HEK293 (cell line): ENCODE data around the gene HSPB2.
A peak's percentile ranks its signal among the peaks of the same experiment; 100 is the strongest.

Experiments
- CTCF ChIA-PET: fragments of 350-600 bp; formaldehyde crosslinking; extraction: SDS; loops from one replicate; lab custom pipeline; 2021; ENCODE audit warnings: antibody characterized with exemption; lab: Yijun Ruan, JAX
- POLR2A ChIA-PET: fragments of 300-600 bp; formaldehyde crosslinking; extraction: SDS; loops from one replicate; lab custom pipeline; 2020; ENCODE audit warnings: antibody characterized with exemption, inconsistent platforms; lab: Yijun Ruan, JAX
- H3K27ac ChIP-seq: fragments of 200-500 bp; sonication (Bioruptor generic); 2 replicates; pipeline ENCODE4 v1.5.1; 2014; ENCODE audit warnings: low read depth, low read length, control low read depth, inconsistent platforms; ENCODE audit errors: extremely low read depth
- H3K36me3 ChIP-seq, 2 experiments: fragments of 200-500 bp in 1 of 2; sonication (Bioruptor generic) in 1 of 2; 1 replicate in 1 of 2; 2 replicates in 1 of 2; pipeline ENCODE4 v1.5.1; 2014 to 2017; ENCODE audit warnings: inconsistent platforms in 2 of 2, low read length in 2 of 2; ENCODE audit not compliant: control insufficient read depth in 2 of 2, insufficient read depth in 1 of 2
- H3K4me1 ChIP-seq: fragments of 200-500 bp; sonication (Bioruptor generic); 2 replicates; pipeline ENCODE4 v1.5.1; 2014; ENCODE audit warnings: mild to moderate bottlenecking, low read length, inconsistent platforms; ENCODE audit not compliant: control insufficient read depth, insufficient read depth
- H3K4me3 ChIP-seq: 2 replicates; pipeline ENCODE4 v1.5.1; 2011; ENCODE audit warnings: low read depth, mild to moderate bottlenecking, control low read depth, low read length, moderate library complexity
- H3K9me3 ChIP-seq: fragments of 200-500 bp; sonication (Bioruptor generic); 2 replicates; pipeline ENCODE4 v1.5.1; 2014; ENCODE audit warnings: low read depth, low read length, inconsistent platforms; ENCODE audit not compliant: control insufficient read depth, insufficient read depth
- GLI2 ChIP-seq: fragments of 450-650 bp; formaldehyde crosslinking; IDR thresholded peaks from 2 replicates; pipeline ENCODE4; 2017; ENCODE audit warnings: missing biosample characterization, missing genetic modification characterization, low read depth, borderline replicate concordance
- OSR2 ChIP-seq: fragments of 450-650 bp; formaldehyde crosslinking; IDR thresholded peaks from 2 replicates; pipeline ENCODE4 v1.5.1; 2016; ENCODE audit warnings: missing biosample characterization, missing genetic modification characterization
- PRDM10 ChIP-seq: fragments of 450-650 bp; formaldehyde crosslinking; IDR thresholded peaks from 2 replicates; pipeline ENCODE4 v1.5.1; 2016; ENCODE audit warnings: missing biosample characterization, missing genetic modification characterization
- PRDM4 ChIP-seq: fragments of 450-650 bp; formaldehyde crosslinking; IDR thresholded peaks from 2 replicates; pipeline ENCODE4 v1.5.1; 2017; ENCODE audit warnings: missing biosample characterization, missing genetic modification characterization
- REPIN1 ChIP-seq: fragments of 450-650 bp; formaldehyde crosslinking; IDR thresholded peaks from 2 replicates; pipeline ENCODE4 v1.5.1; 2017; ENCODE audit warnings: missing biosample characterization, missing genetic modification characterization, low read depth
- ZBTB6 ChIP-seq: fragments of 450-650 bp; formaldehyde crosslinking; IDR thresholded peaks from 2 replicates; pipeline ENCODE4 v1.5.1; 2017; ENCODE audit warnings: missing biosample characterization, missing genetic modification characterization
- ZFHX2 ChIP-seq: fragments of 450-650 bp; formaldehyde crosslinking; conservative IDR thresholded peaks from 2 replicates; pipeline ENCODE4 v1.5.1; 2016; ENCODE audit warnings: missing biosample characterization, missing genetic modification characterization
- ZNF148 ChIP-seq: fragments of 450-650 bp; formaldehyde crosslinking; IDR thresholded peaks from 2 replicates; pipeline ENCODE4 v1.5.0; 2017; ENCODE audit warnings: missing biosample characterization, missing genetic modification characterization, borderline replicate concordance
- ZNF169 ChIP-seq: fragments of 450-650 bp; formaldehyde crosslinking; IDR thresholded peaks from 2 replicates; pipeline ENCODE4 v1.5.1; 2016; ENCODE audit warnings: missing biosample characterization, missing genetic modification characterization
- ZNF18 ChIP-seq: fragments of 450-650 bp; formaldehyde crosslinking; IDR thresholded peaks from 2 replicates; pipeline ENCODE4 v1.5.1; 2016; ENCODE audit warnings: missing biosample characterization, missing genetic modification characterization
- ZNF600 ChIP-seq: fragments of 450-650 bp; formaldehyde crosslinking; IDR thresholded peaks from 2 replicates; pipeline ENCODE4 v1.5.1; 2016; ENCODE audit warnings: missing biosample characterization, missing genetic modification characterization
- ZNF701 ChIP-seq: fragments of 450-650 bp; formaldehyde crosslinking; IDR thresholded peaks from 2 replicates; pipeline ENCODE4 v1.5.1; 2016; ENCODE audit warnings: missing biosample characterization, missing genetic modification characterization
- ZNF776 ChIP-seq: fragments of 450-650 bp; formaldehyde crosslinking; IDR thresholded peaks from 2 replicates; pipeline ENCODE4 v1.5.0; 2017; ENCODE audit warnings: missing biosample characterization, missing genetic modification characterization, borderline replicate concordance
- ZNF792 ChIP-seq: fragments of 450-650 bp; formaldehyde crosslinking; IDR thresholded peaks from 2 replicates; pipeline ENCODE4 v1.5.1; 2016; ENCODE audit warnings: missing biosample characterization, missing genetic modification characterization

Gene HSPB2

GRCh38 chr11:111937461-111937769 lies 24.9 kb downstream of the HSPB2 start (continued):
- TF ChIP-seq ZBTB6 (no peak), GLI2 (tag by site-specific recombination) (no peak), ZNF169 (no peak), PRDM4 (tag by site-specific recombination) (no peak), REPIN1 (no peak), ZNF701 (no peak), ZFHX2 (tag by site-specific recombination) (0 out of 2 replicates have a peak, but pooled peaks have one; percentile 10), ZNF776 (tag by site-specific recombination) (no peak), ZNF18 (tag by site-specific recombination) (no peak), OSR2 (tag by site-specific recombination) (no peak)

GRCh38 chr11:111937844-111938243 lies 25.3 kb downstream of the HSPB2 start:
- ChIA-PET CTCF (interaction anchor here (0.8 to 3.3 kb wide), 5 partner anchors 7 to 510 kb away, joined by 3 to 24 read pairs (median 3); partner anchors contain the start of gene ALG9), POLR2A (interaction anchor here (0.8 to 2.5 kb wide), 4 partner anchors 11 to 40 kb away, joined by 3 to 15 read pairs (median 4); no protein-coding TSS in a partner anchor)
- Histone ChIP-seq H3K9me3 (no peaks in the 10 kb centered on the region), H3K27ac (no peak overlapping the region), H3K4me3 (no peak overlapping the region), H3K36me3 (no peaks in the 10 kb centered on the region), H3K4me1 (peaks cover 2% of the 10 kb centered on the region; the same call in 1 of the 2 replicates)
- no peak for TF ChIP-seq ZNF148 (tag by site-specific recombination)

GRCh38 chr11:111938687-111939160 lies 26.2 kb downstream of the HSPB2 start:
- Histone ChIP-seq H3K36me3 (no peaks in the 10 kb centered on the region), H3K4me1 (peaks cover 2% of the 10 kb centered on the region; the same call in 1 of the 2 replicates), H3K27ac (no peak overlapping the region), H3K9me3 (no peaks in the 10 kb centered on the region), H3K4me3 (no peak overlapping the region)
- POLR2A ChIA-PET = interaction anchor here (1.2 to 2.5 kb wide), 2 partner anchors 12 to 40 kb away, joined by 3 to 15 read pairs; no protein-coding TSS in a partner anchor
- CTCF ChIA-PET = interaction anchor here (1.0 to 3.3 kb wide), 3 partner anchors 8 to 511 kb away, joined by 3 to 24 read pairs (median 14); no protein-coding TSS in a partner anchor
- peak; percentile 52; the same call in 1 of the 2 replicates for TF ChIP-seq ZNF600 (tag by site-specific recombination)
- TF ChIP-seq PRDM10 = peak; percentile 31; the same call in 1 of the 2 replicates
- TF ChIP-seq ZNF792 (tag by site-specific recombination) = no peak
